CD8-positive, alpha-beta memory T cell (primary cell): ENCODE measurements around the gene C19orf12. TPM values are rescaled to one million over a fixed set of nuclear protein-coding genes. Genes with fewer than 3 reads are reported as not detected.

Experiments used
- CTCF ChIA-PET: fragments of 350-600 bp; sonication (Branson Sonifier 250); formaldehyde crosslinking; loops from one replicate; lab custom pipeline; 2021; ENCODE audit warnings: antibody characterized with exemption; lab: Charles Lee
- POLR2A ChIA-PET: fragments of 350-600 bp; sonication (Branson Sonifier 250); formaldehyde crosslinking; loops from one replicate; lab custom pipeline; 2021; ENCODE audit warnings: antibody characterized with exemption; lab: Charles Lee
- DNase-seq, 5 donors: peaks; one replicate each; pipeline versions ENCODE4 v3.0.0 to v3.0.0-alpha.2; 2020 to 2022; ENCODE audit warnings: mixed read lengths in 1 of 5
- H3K27ac ChIP-seq: one replicate; pipeline ENCODE4 v1.7.0; 2013; ENCODE audit warnings: low read depth, mild to moderate bottlenecking, low read length, moderate library complexity
- H3K27me3 ChIP-seq: 2 replicates; pipeline ENCODE4 v1.7.0; 2013; ENCODE audit warnings: low read length, mild to moderate bottlenecking; ENCODE audit not compliant: insufficient read depth, poor library complexity, severe bottlenecking
- H3K36me3 ChIP-seq: 2 replicates; pipeline ENCODE4 v1.7.0; 2013; ENCODE audit warnings: mild to moderate bottlenecking, low read length, moderate library complexity; ENCODE audit not compliant: insufficient read depth
- H3K4me1 ChIP-seq: 2 replicates; pipeline ENCODE4 v1.7.0; 2013; ENCODE audit warnings: mild to moderate bottlenecking, low read length, moderate library complexity; ENCODE audit not compliant: insufficient read depth
- H3K4me3 ChIP-seq: 2 replicates; pipeline ENCODE4 v1.7.0; 2013; ENCODE audit warnings: mild to moderate bottlenecking, low read length
- H3K9me3 ChIP-seq: 2 replicates; pipeline ENCODE4 v1.7.0; 2013; ENCODE audit warnings: mild to moderate bottlenecking, low read length
- H3K27ac Mint-ChIP-seq, 8 donors: one replicate each; pipeline ENCODE4 v1.8.0; 2020 to 2021; ENCODE audit warnings: mixed read lengths in 8 of 8, mild to moderate bottlenecking in 6 of 8, inconsistent platforms in 3 of 8, moderate library complexity in 3 of 8
- H3K27me3 Mint-ChIP-seq, 2 donors: one replicate each; pipeline ENCODE4 v1.8.0; 2020 to 2021; ENCODE audit warnings: mixed read lengths in 2 of 2, mild to moderate bottlenecking in 1 of 2, moderate library complexity in 1 of 2
- H3K36me3 Mint-ChIP-seq, 3 donors: one replicate each; pipeline ENCODE4 v1.8.0; 2020 to 2021; ENCODE audit warnings: mixed read lengths in 3 of 3, inconsistent platforms in 1 of 3, mild to moderate bottlenecking in 1 of 3
- H3K4me1 Mint-ChIP-seq, 3 donors: one replicate each; pipeline ENCODE4 v1.8.0; 2020 to 2021; ENCODE audit warnings: mixed read lengths in 3 of 3, inconsistent platforms in 1 of 3, mild to moderate bottlenecking in 1 of 3
- H3K4me3 Mint-ChIP-seq, 7 donors: one replicate each; pipeline ENCODE4 v1.8.0; 2020 to 2021; ENCODE audit warnings: mixed read lengths in 7 of 7, mild to moderate bottlenecking in 6 of 7, moderate library complexity in 4 of 7, inconsistent platforms in 2 of 7
- H3K9me3 Mint-ChIP-seq, 5 donors: one replicate each; pipeline ENCODE4 v1.8.0; 2020 to 2022; ENCODE audit warnings: mixed read lengths in 5 of 5, mild to moderate bottlenecking in 3 of 5, moderate library complexity in 2 of 5, inconsistent platforms in 1 of 5
- polyA plus RNA-seq: library from polyadenylated mRNA; unstranded; fragments of 300-500 nt; fragmentation: Illumina TruSeq; gene quantifications from one replicate; pipeline ENCODE4 v1.2.3, GENCODE V29; 2021
- total RNA-seq, 2 experiments: library from RNA; stranded (reverse); gene quantifications; one replicate each; pipeline ENCODE4 v1.2.3, GENCODE V29; 2021

Gene C19orf12
- total and polyA plus RNA-seq, 3 experiments from 2014 or later: 32.3 to 35.3 (median 33.0) TPM

- Mint-ChIP-seq H3K4me3 (no peak overlapping the region), H3K27ac (no peak overlapping the region), H3K9me3 (no peaks in the 10 kb centered on the region), H3K36me3 (no peaks in the 10 kb centered on the region), H3K27me3 (peaks cover 0 to 15% of the 10 kb centered on the region in 2 donors), H3K4me1 (no peaks in the 10 kb centered on the region)
- Histone ChIP-seq H3K4me1 (no peaks in the 10 kb centered on the region), H3K9me3 (no peaks in the 10 kb centered on the region), H3K27ac (no peak overlapping the region), H3K4me3 (no peak overlapping the region), H3K36me3 (no peaks in the 10 kb centered on the region), H3K27me3 (no peaks in the 10 kb centered on the region)
- POLR2A ChIA-PET: no interaction called here
- no peak for DNase-seq
- CTCF ChIA-PET: no interaction called here
Measured at GRCh38 chr19:29745253-29745652, 30.2 kb upstream of the C19orf12 start.

GRCh38 chr19:29743681-29744080 lies 28.6 kb upstream of the C19orf12 start:
- no peaks in the 10 kb centered on the region for H3K36me3 Mint-ChIP-seq
- no peak for DNase-seq
- Histone ChIP-seq H3K27me3 (no peaks in the 10 kb centered on the region), H3K27ac (no peak overlapping the region), H3K9me3 (no peaks in the 10 kb centered on the region), H3K4me3 (no peak overlapping the region), H3K36me3 (no peaks in the 10 kb centered on the region), H3K4me1 (no peaks in the 10 kb centered on the region)
- H3K4me1 Mint-ChIP-seq: no peaks in the 10 kb centered on the region
- H3K9me3 Mint-ChIP-seq: no peaks in the 10 kb centered on the region
- no peak overlapping the region for H3K4me3 Mint-ChIP-seq
- peak overlapping the region in 1 of 8 donors; percentile 43 for H3K27ac Mint-ChIP-seq
- peaks cover 3 to 15% of the 10 kb centered on the region in 2 donors for H3K27me3 Mint-ChIP-seq
- POLR2A ChIA-PET: no interaction called here
- CTCF ChIA-PET: interaction anchor here (1.0 to 1.5 kb wide), 5 partner anchors 9 to 30 kb away, joined by 3 to 4 read pairs (median 3); no protein-coding TSS in a partner anchor

GRCh38 chr19:29741776-29742175 lies 26.7 kb upstream of the C19orf12 start:
- no peaks in the 10 kb centered on the region for H3K9me3 Mint-ChIP-seq
- ChIA-PET CTCF (no interaction called here), POLR2A (no interaction called here)
- no peaks in the 10 kb centered on the region for H3K9me3 ChIP-seq
- peaks cover 3 to 18% of the 10 kb centered on the region in 2 donors for H3K27me3 Mint-ChIP-seq
- no peaks in the 10 kb centered on the region for H3K27me3 ChIP-seq
- no peak for DNase-seq
- no peak overlapping the region for H3K27ac ChIP-seq
- no peak overlapping the region for H3K4me3 Mint-ChIP-seq
- H3K36me3 Mint-ChIP-seq: no peaks in the 10 kb centered on the region
- no peaks in the 10 kb centered on the region for H3K4me1 Mint-ChIP-seq
- H3K4me1 ChIP-seq: no peaks in the 10 kb centered on the region
- peak overlapping the region in 1 of 8 donors; percentile 21 for H3K27ac Mint-ChIP-seq
- no peak overlapping the region for H3K4me3 ChIP-seq
- no peaks in the 10 kb centered on the region for H3K36me3 ChIP-seq

GRCh38 chr19:29741226-29741625 lies 26.2 kb upstream of the C19orf12 start:
- Mint-ChIP-seq H3K4me1 (no peaks in the 10 kb centered on the region), H3K9me3 (no peaks in the 10 kb centered on the region), H3K36me3 (no peaks in the 10 kb centered on the region), H3K4me3 (no peak overlapping the region), H3K27me3 (peaks cover 3 to 22% of the 10 kb centered on the region in 2 donors), H3K27ac (peak overlapping the region in 1 of 8 donors; percentile 74)
- Histone ChIP-seq H3K27ac (no peak overlapping the region), H3K27me3 (no peaks in the 10 kb centered on the region), H3K4me3 (no peak overlapping the region), H3K4me1 (no peaks in the 10 kb centered on the region), H3K9me3 (no peaks in the 10 kb centered on the region), H3K36me3 (no peaks in the 10 kb centered on the region)
- CTCF ChIA-PET: no interaction called here
- POLR2A ChIA-PET: no interaction called here
- DNase-seq: no peak

GRCh38 chr19:29737461-29738000 lies 22.5 kb upstream of the C19orf12 start:
- Mint-ChIP-seq H3K9me3 (no peaks in the 10 kb centered on the region), H3K27ac (no peak overlapping the region), H3K4me3 (no peak overlapping the region), H3K27me3 (peaks cover 4 to 29% of the 10 kb centered on the region in 2 donors), H3K36me3 (no peaks in the 10 kb centered on the region), H3K4me1 (no peaks in the 10 kb centered on the region)
- ChIA-PET CTCF (interaction anchor here (1.0 to 1.8 kb wide), 2 partner anchors 22 to 134 kb away, joined by 3 to 6 read pairs; no protein-coding TSS in a partner anchor), POLR2A (no interaction called here)
- no peaks in the 10 kb centered on the region for H3K36me3 ChIP-seq
- H3K9me3 ChIP-seq: no peaks in the 10 kb centered on the region
- H3K4me3 ChIP-seq: no peak overlapping the region
- no peaks in the 10 kb centered on the region for H3K27me3 ChIP-seq
- no peaks in the 10 kb centered on the region for H3K4me1 ChIP-seq
- H3K27ac ChIP-seq: no peak overlapping the region
- no peak for DNase-seq

GRCh38 chr19:29735829-29736228 lies 20.8 kb upstream of the C19orf12 start:
- H3K27ac Mint-ChIP-seq: no peak overlapping the region
- ChIA-PET POLR2A (no interaction called here), CTCF (no interaction called here)
- no peaks in the 10 kb centered on the region for H3K9me3 Mint-ChIP-seq
- no peak overlapping the region for H3K4me3 Mint-ChIP-seq
- H3K36me3 Mint-ChIP-seq: no peaks in the 10 kb centered on the region
- H3K9me3 ChIP-seq: no peaks in the 10 kb centered on the region
- no peaks in the 10 kb centered on the region for H3K4me1 Mint-ChIP-seq
- no peak overlapping the region for H3K27ac ChIP-seq
- H3K36me3 ChIP-seq: no peaks in the 10 kb centered on the region
- peaks cover 6 to 19% of the 10 kb centered on the region in 2 donors for H3K27me3 Mint-ChIP-seq
- no peak overlapping the region for H3K4me3 ChIP-seq
- H3K27me3 ChIP-seq: peaks cover 4% of the 10 kb centered on the region
- no peaks in the 10 kb centered on the region for H3K4me1 ChIP-seq
- no peak for DNase-seq

GRCh38 chr19:29731331-29731850 lies 16.3 kb upstream of the C19orf12 start:
- Mint-ChIP-seq H3K27me3 (peaks cover 8 to 21% of the 10 kb centered on the region in 2 donors), H3K4me3 (no peak overlapping the region), H3K36me3 (no peaks in the 10 kb centered on the region), H3K27ac (no peak overlapping the region), H3K4me1 (no peaks in the 10 kb centered on the region), H3K9me3 (no peaks in the 10 kb centered on the region)
- H3K4me3 ChIP-seq: no peak overlapping the region
- no peaks in the 10 kb centered on the region for H3K4me1 ChIP-seq
- H3K36me3 ChIP-seq: no peaks in the 10 kb centered on the region
- DNase-seq: no peak
- CTCF ChIA-PET: interaction anchor here (0.9 to 4.2 kb wide), 9 partner anchors 12 to 142 kb away, joined by 3 to 50 read pairs (median 5); no protein-coding TSS in a partner anchor
- no peaks in the 10 kb centered on the region for H3K9me3 ChIP-seq
- peaks cover 11% of the 10 kb centered on the region for H3K27me3 ChIP-seq
- no peak overlapping the region for H3K27ac ChIP-seq
- POLR2A ChIA-PET: interaction anchor here (0.6 kb wide), 1 partner anchor 99 kb away, joined by 6 read pairs; no protein-coding TSS in a partner anchor

- Mint-ChIP-seq H3K9me3 (no peaks in the 10 kb centered on the region), H3K36me3 (no peaks in the 10 kb centered on the region), H3K27me3 (peaks cover 21 to 31% of the 10 kb centered on the region in 2 donors), H3K27ac (no peak overlapping the region), H3K4me1 (peaks cover 6 to 17% (median 12%) of the 10 kb centered on the region in 3 donors), H3K4me3 (no peak overlapping the region)
- Histone ChIP-seq H3K36me3 (no peaks in the 10 kb centered on the region), H3K9me3 (no peaks in the 10 kb centered on the region), H3K4me1 (no peaks in the 10 kb centered on the region), H3K27ac (no peak overlapping the region), H3K4me3 (no peak overlapping the region), H3K27me3 (peaks cover 11% of the 10 kb centered on the region)
- no peak for DNase-seq
- POLR2A ChIA-PET: no interaction called here
- CTCF ChIA-PET: interaction anchor here (1.2 to 4.2 kb wide), 5 partner anchors 11 to 145 kb away, joined by 3 to 50 read pairs (median 8); partner anchors contain the start of gene PLEKHF1
Measured at GRCh38 chr19:29727906-29728305, 12.8 kb upstream of the C19orf12 start.
